Measurements from ENCODE around the gene ASPDH. TPM values are rescaled to one million over a fixed set of nuclear protein-coding genes. Genes with fewer than 3 reads are reported as not detected.

Gene ASPDH
- total and polyA plus RNA-seq, 2 donors (not counting 1 experiment from before 2014, with no cell fraction given): not detected

DNA sequence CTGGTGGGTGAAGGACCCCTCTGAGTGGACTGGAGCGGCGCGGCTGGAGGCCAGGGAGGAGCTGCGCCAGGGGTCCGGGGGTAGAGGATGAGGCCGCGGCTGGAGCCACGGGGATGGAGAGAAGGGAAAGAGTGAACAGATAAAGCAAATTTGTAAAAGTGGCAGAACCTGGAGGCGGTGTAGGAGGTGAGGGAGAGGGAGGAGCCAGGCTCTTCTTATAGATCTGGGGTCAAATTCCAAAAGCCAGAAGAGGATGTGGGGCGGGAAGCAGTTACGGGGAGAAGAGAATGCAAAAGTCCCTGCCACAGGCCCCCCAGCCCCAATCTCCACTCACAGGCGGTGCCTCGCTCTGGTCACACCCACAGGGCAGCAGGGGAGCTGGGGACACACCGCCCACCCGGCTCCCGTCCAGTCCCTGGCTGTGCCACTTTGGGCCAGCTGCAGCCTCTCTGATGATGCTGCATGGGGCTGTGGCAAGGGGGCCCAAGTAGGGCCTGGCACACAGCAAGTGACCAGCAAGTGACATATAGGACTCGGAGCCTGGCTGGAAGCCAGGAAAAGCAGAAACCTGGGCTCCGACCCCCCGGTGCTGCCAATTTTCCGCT lies 43.4 kb upstream of the ASPDH start:
- ChIA-PET POLR2A (no interaction called here), CTCF (interaction anchor here (1.0 to 2.8 kb wide), 7 partner anchors 19 to 228 kb away, joined by 3 to 14 read pairs (median 4); partner anchors contain the start of gene KCNC3)
- H3K79me2 ChIP-seq (ENCODE audit: control insufficient read depth, insufficient read depth, low read length): no peaks in the 10 kb centered on the region
- TF ChIP-seq, protein P1, sequence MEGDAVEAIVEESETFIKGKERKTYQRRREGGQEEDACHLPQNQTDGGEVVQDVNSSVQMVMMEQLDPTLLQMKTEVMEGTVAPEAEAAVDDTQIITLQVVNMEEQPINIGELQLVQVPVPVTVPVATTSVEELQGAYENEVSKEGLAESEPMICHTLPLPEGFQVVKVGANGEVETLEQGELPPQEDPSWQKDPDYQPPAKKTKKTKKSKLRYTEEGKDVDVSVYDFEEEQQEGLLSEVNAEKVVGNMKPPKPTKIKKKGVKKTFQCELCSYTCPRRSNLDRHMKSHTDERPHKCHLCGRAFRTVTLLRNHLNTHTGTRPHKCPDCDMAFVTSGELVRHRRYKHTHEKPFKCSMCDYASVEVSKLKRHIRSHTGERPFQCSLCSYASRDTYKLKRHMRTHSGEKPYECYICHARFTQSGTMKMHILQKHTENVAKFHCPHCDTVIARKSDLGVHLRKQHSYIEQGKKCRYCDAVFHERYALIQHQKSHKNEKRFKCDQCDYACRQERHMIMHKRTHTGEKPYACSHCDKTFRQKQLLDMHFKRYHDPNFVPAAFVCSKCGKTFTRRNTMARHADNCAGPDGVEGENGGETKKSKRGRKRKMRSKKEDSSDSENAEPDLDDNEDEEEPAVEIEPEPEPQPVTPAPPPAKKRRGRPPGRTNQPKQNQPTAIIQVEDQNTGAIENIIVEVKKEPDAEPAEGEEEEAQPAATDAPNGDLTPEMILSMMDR (IDR thresholded peaks at IDR 0.05): no peak
- no peak for TF ChIP-seq EZH2 (IDR thresholded peaks at IDR 0.05; ENCODE audit: borderline replicate concordance, insufficient read depth, low read depth, low read length, poor library complexity, severe bottlenecking)
- no peaks in the 10 kb centered on the region for H3K9me3 Mint-ChIP-seq (ENCODE audit: insufficient read depth)
- H3K4me1 ChIP-seq (ENCODE audit: control insufficient read depth in 2 of 2, insufficient read depth in 2 of 2, low read length in 2 of 2): peaks cover 13 to 14% of the 10 kb centered on the region in 2 donors
- peak overlapping the region; percentile 44 for H3K4me3 Mint-ChIP-seq
- H3K27me3 ChIP-seq (replicated peaks in 1 of 4; ENCODE audit: control extremely low read depth in 1 of 4, control insufficient read depth in 3 of 4, insufficient read depth in 4 of 4, low read length in 3 of 4): peaks cover 0 to 61% (median 12%) of the 10 kb centered on the region in 4 experiments
- H3K27ac ChIP-seq (ENCODE audit: low read length in 2 of 2): no peak overlapping the region
- peak overlapping the region; percentile 77 for H2AFZ ChIP-seq (ENCODE audit: insufficient read depth, low read depth, low read length, poor library complexity, severe bottlenecking)
- 32% methylated on average over 18 of the region's 20 CpGs for WGBS (ENCODE audit: insufficient coverage)
- no peak overlapping the region for H3K27ac Mint-ChIP-seq
- peaks cover 53% of the 10 kb centered on the region for H3K27me3 Mint-ChIP-seq
- no peak for DNase-seq
- no peak overlapping the region for H3K9ac ChIP-seq (ENCODE audit: low read length)
- no peak for ATAC-seq (ENCODE audit: low read depth)
- peaks cover 5% of the 10 kb centered on the region for H3K4me1 Mint-ChIP-seq
- no peaks in the 10 kb centered on the region for H4K20me1 ChIP-seq (ENCODE audit: control insufficient read depth, insufficient read depth, low read length, poor library complexity, severe bottlenecking)
- peak overlapping the region; percentile 76 for H3K4me2 ChIP-seq (replicated peaks; ENCODE audit: low read depth, low read length, poor library complexity, severe bottlenecking)
- intact Hi-C loops (cut with micrococcal nuclease): no loop called here
- no peak overlapping the region for H3K4me3 ChIP-seq (ENCODE audit: control extremely low read depth in 1 of 5, extremely low read depth in 1 of 5, insufficient read depth in 1 of 5, low read depth in 2 of 5, low read length in 4 of 5)
- H3K9me3 ChIP-seq (ENCODE audit: control extremely low read depth in 1 of 3, control insufficient read depth in 2 of 3, insufficient read depth in 1 of 3, low read length in 2 of 3): peaks cover 0 to 17% (median 0%) of the 10 kb centered on the region in 3 donors
- no peaks in the 10 kb centered on the region for H3K36me3 ChIP-seq (replicated peaks in 1 of 2; ENCODE audit: control extremely low read depth in 1 of 2, control insufficient read depth in 1 of 2, extremely low read depth in 1 of 2, insufficient read depth in 2 of 2, low read length in 1 of 2)
